KMS-11 (cell line): Measurements from ENCODE around the gene POLR2L.

Experiments used
- H2AFZ ChIP-seq: fragments of 200-600 bp; sonication (generic); 2 replicates; pipeline ENCODE4 v1.6.1; 2016; ENCODE audit warnings: antibody characterized with exemption, mixed run types, low read depth
- H3K27ac ChIP-seq: fragments of 200-600 bp; sonication (generic); 2 replicates; pipeline ENCODE4 v1.6.1; 2016; ENCODE audit warnings: mild to moderate bottlenecking, mixed run types
- H3K27me3 ChIP-seq: fragments of 200-600 bp; sonication (generic); 2 replicates; pipeline ENCODE4 v1.6.1; 2017; ENCODE audit warnings: mild to moderate bottlenecking, low read depth, mixed run types, moderate library complexity; ENCODE audit not compliant: insufficient read depth
- H3K36me3 ChIP-seq: fragments of 200-600 bp; sonication (generic); 2 replicates; pipeline ENCODE4 v1.6.1; 2017; ENCODE audit warnings: mild to moderate bottlenecking, mixed run types; ENCODE audit not compliant: insufficient read depth
- H3K4me1 ChIP-seq: fragments of 200-600 bp; sonication (generic); 2 replicates; pipeline ENCODE4 v1.6.1; 2016; ENCODE audit warnings: mild to moderate bottlenecking, low read depth, mixed run types; ENCODE audit not compliant: poor library complexity, severe bottlenecking
- H3K4me2 ChIP-seq: fragments of 200-600 bp; sonication (generic); 2 replicates; pipeline ENCODE4 v1.7.0; 2016; ENCODE audit warnings: mild to moderate bottlenecking, mixed run types
- H3K4me3 ChIP-seq: fragments of 200-600 bp; sonication (generic); IDR thresholded peaks from 2 replicates; pipeline ENCODE4 v1.6.1; 2017; ENCODE audit warnings: low read depth, low read length, mixed read lengths; ENCODE audit not compliant: insufficient read depth
- H3K79me2 ChIP-seq: fragments of 200-600 bp; sonication (generic); 2 replicates; pipeline ENCODE4 v1.6.1; 2016; ENCODE audit warnings: low read depth, mixed run types; ENCODE audit not compliant: insufficient read depth
- H3K9ac ChIP-seq: fragments of 200-600 bp; sonication (generic); 2 replicates; pipeline ENCODE4 v1.6.1; 2016; ENCODE audit warnings: mild to moderate bottlenecking, mixed run types
- H4K20me1 ChIP-seq: fragments of 200-600 bp; sonication (generic); 2 replicates; pipeline ENCODE4 v1.6.1; 2016; ENCODE audit warnings: mild to moderate bottlenecking, mixed run types; ENCODE audit not compliant: insufficient read depth
- CTCF ChIP-seq: fragments of 200-600 bp; sonication (generic); conservative IDR thresholded peaks from 2 replicates; pipeline ENCODE4 v1.6.1; 2017; ENCODE audit warnings: low read depth, mild to moderate bottlenecking, antibody characterized with exemption, low read length, moderate library complexity, mixed read lengths

The POLR2L gene

GRCh38 chr11:869399-870126 is 27.2 kb upstream of the POLR2L start:
- H2AFZ ChIP-seq = no peak overlapping the region
- H3K9ac ChIP-seq = no peak overlapping the region

GRCh38 chr11:868802-869201 is 26.5 kb upstream of the POLR2L start:
- Histone ChIP-seq H3K27ac (no peak overlapping the region), H4K20me1 (no peaks in the 10 kb centered on the region), H3K79me2 (no peaks in the 10 kb centered on the region), H2AFZ (no peak overlapping the region), H3K4me3 (no peak overlapping the region), H3K4me1 (no peaks in the 10 kb centered on the region), H3K36me3 (no peaks in the 10 kb centered on the region), H3K4me2 (no peak overlapping the region), H3K27me3 (no peaks in the 10 kb centered on the region), H3K9ac (no peak overlapping the region)
- no peak for TF ChIP-seq CTCF

More at GRCh38 chr11:869399-870126, 27.2 kb upstream of the POLR2L start:
- Histone ChIP-seq H3K79me2 (no peaks in the 10 kb centered on the region), H3K27me3 (no peaks in the 10 kb centered on the region), H3K36me3 (no peaks in the 10 kb centered on the region), H3K27ac (no peak overlapping the region), H4K20me1 (no peaks in the 10 kb centered on the region), H3K4me2 (no peak overlapping the region), H3K4me1 (no peaks in the 10 kb centered on the region), H3K4me3 (no peak overlapping the region)
- no peak for TF ChIP-seq CTCF

GRCh38 chr11:868394-868793 is 26.1 kb upstream of the POLR2L start:
- no peak overlapping the region for H3K9ac ChIP-seq
- no peaks in the 10 kb centered on the region for H3K27me3 ChIP-seq
- H3K27ac ChIP-seq = no peak overlapping the region
- no peaks in the 10 kb centered on the region for H3K4me1 ChIP-seq
- H3K36me3 ChIP-seq = no peaks in the 10 kb centered on the region
- no peak overlapping the region for H3K4me2 ChIP-seq
- no peak overlapping the region for H3K4me3 ChIP-seq
- H4K20me1 ChIP-seq = no peaks in the 10 kb centered on the region
- H3K79me2 ChIP-seq = no peaks in the 10 kb centered on the region
- no peak overlapping the region for H2AFZ ChIP-seq
- TF ChIP-seq CTCF = no peak

GRCh38 chr11:867856-868358 is 25.6 kb upstream of the POLR2L start:
- H3K9ac ChIP-seq = no peak overlapping the region
- no peaks in the 10 kb centered on the region for H3K4me1 ChIP-seq
- no peak for TF ChIP-seq CTCF
- no peak overlapping the region for H2AFZ ChIP-seq
- no peak overlapping the region for H3K4me3 ChIP-seq
- no peak overlapping the region for H3K4me2 ChIP-seq
- no peak overlapping the region for H3K27ac ChIP-seq
- no peaks in the 10 kb centered on the region for H3K79me2 ChIP-seq
- no peaks in the 10 kb centered on the region for H3K27me3 ChIP-seq
- no peaks in the 10 kb centered on the region for H4K20me1 ChIP-seq
- H3K36me3 ChIP-seq = no peaks in the 10 kb centered on the region
